DND-41 (cell line): ENCODE data around the gene BICDL2.

Experiments
- CTCF ChIP-seq: IDR thresholded peaks from 2 replicates; pipeline ENCODE4 v1.5.1; 2012; ENCODE audit warnings: borderline replicate concordance, low read length, moderate library complexity, mild to moderate bottlenecking; ENCODE audit not compliant: poor library complexity, severe bottlenecking; ENCODE audit errors: extremely low read depth
- EZH2 ChIP-seq: IDR thresholded peaks from 3 replicates; pipeline ENCODE4 v1.6.1; 2012; ENCODE audit warnings: borderline replicate concordance, low read depth, mild to moderate bottlenecking, moderate library complexity, low read length, inconsistent platforms; ENCODE audit not compliant: severe bottlenecking

GRCh38 chr16:2990891-2991290 is 45.9 kb downstream of the BICDL2 start:
- no peak for TF ChIP-seq CTCF
- no peak for TF ChIP-seq EZH2
